Measurements from ENCODE around the gene KRT79.

GRCh38 chr12:52797529-52797894 lies 36.6 kb downstream of the KRT79 start:
- TF ChIP-seq, protein P1, sequence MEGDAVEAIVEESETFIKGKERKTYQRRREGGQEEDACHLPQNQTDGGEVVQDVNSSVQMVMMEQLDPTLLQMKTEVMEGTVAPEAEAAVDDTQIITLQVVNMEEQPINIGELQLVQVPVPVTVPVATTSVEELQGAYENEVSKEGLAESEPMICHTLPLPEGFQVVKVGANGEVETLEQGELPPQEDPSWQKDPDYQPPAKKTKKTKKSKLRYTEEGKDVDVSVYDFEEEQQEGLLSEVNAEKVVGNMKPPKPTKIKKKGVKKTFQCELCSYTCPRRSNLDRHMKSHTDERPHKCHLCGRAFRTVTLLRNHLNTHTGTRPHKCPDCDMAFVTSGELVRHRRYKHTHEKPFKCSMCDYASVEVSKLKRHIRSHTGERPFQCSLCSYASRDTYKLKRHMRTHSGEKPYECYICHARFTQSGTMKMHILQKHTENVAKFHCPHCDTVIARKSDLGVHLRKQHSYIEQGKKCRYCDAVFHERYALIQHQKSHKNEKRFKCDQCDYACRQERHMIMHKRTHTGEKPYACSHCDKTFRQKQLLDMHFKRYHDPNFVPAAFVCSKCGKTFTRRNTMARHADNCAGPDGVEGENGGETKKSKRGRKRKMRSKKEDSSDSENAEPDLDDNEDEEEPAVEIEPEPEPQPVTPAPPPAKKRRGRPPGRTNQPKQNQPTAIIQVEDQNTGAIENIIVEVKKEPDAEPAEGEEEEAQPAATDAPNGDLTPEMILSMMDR (IDR thresholded peaks at IDR 0.05): no peak
- TF ChIP-seq, protein P2, sequence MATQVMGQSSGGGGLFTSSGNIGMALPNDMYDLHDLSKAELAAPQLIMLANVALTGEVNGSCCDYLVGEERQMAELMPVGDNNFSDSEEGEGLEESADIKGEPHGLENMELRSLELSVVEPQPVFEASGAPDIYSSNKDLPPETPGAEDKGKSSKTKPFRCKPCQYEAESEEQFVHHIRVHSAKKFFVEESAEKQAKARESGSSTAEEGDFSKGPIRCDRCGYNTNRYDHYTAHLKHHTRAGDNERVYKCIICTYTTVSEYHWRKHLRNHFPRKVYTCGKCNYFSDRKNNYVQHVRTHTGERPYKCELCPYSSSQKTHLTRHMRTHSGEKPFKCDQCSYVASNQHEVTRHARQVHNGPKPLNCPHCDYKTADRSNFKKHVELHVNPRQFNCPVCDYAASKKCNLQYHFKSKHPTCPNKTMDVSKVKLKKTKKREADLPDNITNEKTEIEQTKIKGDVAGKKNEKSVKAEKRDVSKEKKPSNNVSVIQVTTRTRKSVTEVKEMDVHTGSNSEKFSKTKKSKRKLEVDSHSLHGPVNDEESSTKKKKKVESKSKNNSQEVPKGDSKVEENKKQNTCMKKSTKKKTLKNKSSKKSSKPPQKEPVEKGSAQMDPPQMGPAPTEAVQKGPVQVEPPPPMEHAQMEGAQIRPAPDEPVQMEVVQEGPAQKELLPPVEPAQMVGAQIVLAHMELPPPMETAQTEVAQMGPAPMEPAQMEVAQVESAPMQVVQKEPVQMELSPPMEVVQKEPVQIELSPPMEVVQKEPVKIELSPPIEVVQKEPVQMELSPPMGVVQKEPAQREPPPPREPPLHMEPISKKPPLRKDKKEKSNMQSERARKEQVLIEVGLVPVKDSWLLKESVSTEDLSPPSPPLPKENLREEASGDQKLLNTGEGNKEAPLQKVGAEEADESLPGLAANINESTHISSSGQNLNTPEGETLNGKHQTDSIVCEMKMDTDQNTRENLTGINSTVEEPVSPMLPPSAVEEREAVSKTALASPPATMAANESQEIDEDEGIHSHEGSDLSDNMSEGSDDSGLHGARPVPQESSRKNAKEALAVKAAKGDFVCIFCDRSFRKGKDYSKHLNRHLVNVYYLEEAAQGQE (IDR thresholded peaks at IDR 0.05; ENCODE audit: insufficient read depth in 1 of 2, low read depth in 2 of 2, low read length in 1 of 2): no peak
- TF ChIP-seq SIN3A (IDR thresholded peaks at IDR 0.05; ENCODE audit: borderline replicate concordance, insufficient read depth, low read depth, low read length): no peak

Measured in Panc1 (cell line).